Daoy (cell line): ENCODE data around the gene RACGAP1. TPM values are rescaled to one million over a fixed set of nuclear protein-coding genes. Genes with fewer than 3 reads are reported as not detected.

ENCODE experiments used
- DNase-seq: peaks from one replicate; pipeline ENCODE4 v3.0.0-alpha.2; 2015; ENCODE audit warnings: low read depth
- total RNA-seq: library from RNA; depleted of rRNA; stranded (reverse); fragments of >200 nt; shearing (Covaris generic); gene quantifications from 2 replicates; pipeline ENCODE4 v1.2.3, GENCODE V29; 2014; rRNA removed

Gene RACGAP1
- total RNA-seq, 1 experiment from 2014 or later, result 223 TPM

GRCh38 chr12:49941556-49942511 is 83.5 kb downstream of the RACGAP1 start:
- no peak for DNase-seq

GRCh38 chr12:49939707-49940106 is 85.6 kb downstream of the RACGAP1 start:
- DNase-seq, result no peak

GRCh38 chr12:49939307-49939706 is 86.0 kb downstream of the RACGAP1 start:
- DNase-seq, result no peak

Other genes with a start within 250 kb of the RACGAP1 start
- gene NCKAP5L, start 197.1 kb downstream of the RACGAP1 start, total RNA-seq, result 12.9 and 14.3 TPM in 2 replicates
- 4.7 and 6.4 TPM in 2 replicates for gene BCDIN3D, start 182.4 kb downstream of the RACGAP1 start, total RNA-seq
- 0.34 TPM in 1 of 2 replicates, not detected in the other for gene FAIM2, start 121.6 kb downstream of the RACGAP1 start, total RNA-seq
- not detected in 2 replicates for gene AQP2, start 74.8 kb downstream of the RACGAP1 start, total RNA-seq
- not detected in 2 replicates for gene AQP5, start 63.6 kb downstream of the RACGAP1 start, total RNA-seq
- 0.11 TPM in 1 of 2 replicates, not detected in the other for gene AQP6, start 52.5 kb downstream of the RACGAP1 start, total RNA-seq
- gene ASIC1, start 32.1 kb upstream of the RACGAP1 start, total RNA-seq, result not detected in 2 replicates
- 79.4 and 98.4 TPM in 2 replicates for gene SMARCD1, start 59.8 kb upstream of the RACGAP1 start, total RNA-seq
- gene GPD1, start 78.5 kb upstream of the RACGAP1 start, total RNA-seq, result 0.29 TPM in 1 of 2 replicates, not detected in the other
- 48.5 and 67.8 TPM in 2 replicates for gene COX14, start 86.7 kb upstream of the RACGAP1 start, total RNA-seq
- gene CERS5, start 141.9 kb upstream of the RACGAP1 start, total RNA-seq, result 18.2 and 36.6 TPM in 2 replicates